ENCODE results near the gene MORN1. TPM values are rescaled to one million over a fixed set of nuclear protein-coding genes. Genes with fewer than 3 reads are reported as not detected.

Gene MORN1
- total and polyA plus RNA-seq, 2 donors (not counting 3 experiments of a cell fraction or from before 2014, with no cell fraction given): 4.3 to 6.4 TPM

DNA sequence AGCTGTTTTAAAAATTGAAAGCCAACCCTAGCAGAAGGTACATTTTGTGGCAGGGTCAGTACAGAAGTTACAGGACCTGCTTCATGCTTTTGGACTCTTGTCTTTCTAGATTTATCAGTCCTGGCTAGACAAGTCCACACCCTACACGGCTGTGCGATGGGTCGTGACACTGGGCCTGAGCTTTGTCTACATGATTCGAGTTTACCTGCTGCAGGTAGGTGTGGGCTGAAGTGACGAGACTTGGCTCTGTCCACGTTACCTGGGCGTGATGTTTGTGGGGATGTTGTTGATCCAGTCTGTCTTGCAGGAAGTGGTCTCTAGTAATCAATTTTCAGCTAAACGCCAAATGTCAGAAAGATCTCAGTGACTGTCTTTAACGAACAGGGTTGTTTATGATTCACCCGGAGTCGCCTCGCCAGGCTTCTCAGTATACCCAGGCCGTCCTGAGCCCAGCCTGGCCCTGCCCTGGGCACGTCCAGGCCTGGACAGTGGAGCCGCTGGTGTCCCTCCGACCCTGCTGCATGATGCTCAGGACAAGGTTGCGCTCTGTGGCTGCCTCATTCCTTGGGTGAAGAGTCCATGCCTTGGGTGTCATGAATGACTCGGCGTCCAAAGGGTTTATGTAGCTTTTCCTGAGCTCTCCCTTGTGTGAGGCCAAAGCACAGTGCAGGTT lies 5.8 kb upstream of the MORN1 start:
- Histone ChIP-seq H3K4me2 (ENCODE audit: insufficient read depth, low read length) (no peak overlapping the region), H2AFZ (ENCODE audit: low read depth, low read length) (no peak overlapping the region), H3K27ac (ENCODE audit: insufficient read depth, low read depth, low read length) (no peak overlapping the region), H3K4me3 (replicated peaks in 1 of 3; ENCODE audit: insufficient read depth in 1 of 3, low read depth in 1 of 3, low read length in 3 of 3) (no peak overlapping the region), H3K9ac (replicated peaks; ENCODE audit: extremely low read depth, insufficient read depth, low read length) (no peak overlapping the region), H3K9me3 (replicated peaks; ENCODE audit: control insufficient read depth, insufficient read depth, low read length) (no peaks in the 10 kb centered on the region), H3K27me3 (ENCODE audit: control insufficient read depth in 2 of 2, insufficient read depth in 2 of 2, low read length in 2 of 2) (no peaks in the 10 kb centered on the region), H3K9me1 (replicated peaks; ENCODE audit: control insufficient read depth, extremely low read depth, insufficient read depth, low read length) (no peaks in the 10 kb centered on the region), H3K4me1 (ENCODE audit: control insufficient read depth, extremely low read depth, insufficient read depth, low read length) (peaks cover 10% of the 10 kb centered on the region), H3K36me3 (ENCODE audit: control insufficient read depth in 2 of 2, extremely low read depth in 1 of 2, insufficient read depth in 2 of 2, low read length in 2 of 2) (peaks cover 13 to 55% of the 10 kb centered on the region in 2 experiments), H4K20me1 (replicated peaks; ENCODE audit: control insufficient read depth, extremely low read depth, insufficient read depth, low read length) (no peaks in the 10 kb centered on the region), H3K79me2 (ENCODE audit: control insufficient read depth, insufficient read depth, low read length) (peaks cover 39% of the 10 kb centered on the region)
- POLR2A ChIA-PET: no interaction called here
- intact Hi-C loops (cut with micrococcal nuclease): no loop called here
- dilution Hi-C loops (cut with MboI; ENCODE audit: extremely low pct_ligation_motif_present, low sequenced_read_pairs): no loop called here
- BruUV-seq (replicated peaks): no TSS peak
- DNase-seq (ENCODE audit: low read depth, low spot score) (no peak), FAIRE-seq (no peak)
- TF ChIP-seq POLR2AphosphoS5 (IDR thresholded peaks at IDR 0.05; ENCODE audit: insufficient read depth, low read depth, low read length) (no peak), GATA2 (IDR thresholded peaks at IDR 0.05; ENCODE audit: insufficient read depth, insufficient read length, low read depth, low read length) (no peak), EZH2 (IDR thresholded peaks at IDR 0.05; ENCODE audit: borderline replicate concordance, low read depth, low read length, severe bottlenecking) (no peak), POLR2A (IDR thresholded peaks at IDR 0.05; ENCODE audit: low read depth, low read length) (no peak), FOS (IDR thresholded peaks at IDR 0.05; ENCODE audit: borderline replicate concordance, insufficient read depth, low read length) (no peak), JUN (IDR thresholded peaks at IDR 0.05; ENCODE audit: borderline replicate concordance, insufficient read depth, insufficient read length, low read depth) (no peak), MYC (IDR thresholded peaks at IDR 0.05; ENCODE audit: low read depth, low read length) (no peak)
- TF ChIP-seq, protein P1, sequence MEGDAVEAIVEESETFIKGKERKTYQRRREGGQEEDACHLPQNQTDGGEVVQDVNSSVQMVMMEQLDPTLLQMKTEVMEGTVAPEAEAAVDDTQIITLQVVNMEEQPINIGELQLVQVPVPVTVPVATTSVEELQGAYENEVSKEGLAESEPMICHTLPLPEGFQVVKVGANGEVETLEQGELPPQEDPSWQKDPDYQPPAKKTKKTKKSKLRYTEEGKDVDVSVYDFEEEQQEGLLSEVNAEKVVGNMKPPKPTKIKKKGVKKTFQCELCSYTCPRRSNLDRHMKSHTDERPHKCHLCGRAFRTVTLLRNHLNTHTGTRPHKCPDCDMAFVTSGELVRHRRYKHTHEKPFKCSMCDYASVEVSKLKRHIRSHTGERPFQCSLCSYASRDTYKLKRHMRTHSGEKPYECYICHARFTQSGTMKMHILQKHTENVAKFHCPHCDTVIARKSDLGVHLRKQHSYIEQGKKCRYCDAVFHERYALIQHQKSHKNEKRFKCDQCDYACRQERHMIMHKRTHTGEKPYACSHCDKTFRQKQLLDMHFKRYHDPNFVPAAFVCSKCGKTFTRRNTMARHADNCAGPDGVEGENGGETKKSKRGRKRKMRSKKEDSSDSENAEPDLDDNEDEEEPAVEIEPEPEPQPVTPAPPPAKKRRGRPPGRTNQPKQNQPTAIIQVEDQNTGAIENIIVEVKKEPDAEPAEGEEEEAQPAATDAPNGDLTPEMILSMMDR (IDR thresholded peaks at IDR 0.05; ENCODE audit: extremely low read depth in 1 of 2, insufficient read depth in 1 of 2, low read depth in 1 of 2, low read length in 2 of 2): no peak
- TF ChIP-seq, protein P2, sequence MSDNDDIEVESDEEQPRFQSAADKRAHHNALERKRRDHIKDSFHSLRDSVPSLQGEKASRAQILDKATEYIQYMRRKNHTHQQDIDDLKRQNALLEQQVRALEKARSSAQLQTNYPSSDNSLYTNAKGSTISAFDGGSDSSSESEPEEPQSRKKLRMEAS (IDR thresholded peaks at IDR 0.05; ENCODE audit: insufficient read depth, insufficient read length): no peak
- CTCF ChIA-PET: interaction anchor here (0.8 kb wide), 1 partner anchor 16 kb away, joined by 3 read pairs; no protein-coding TSS in a partner anchor
